WTC11 (cell line): ENCODE results near the gene IGSF5. TPM values are rescaled to one million over a fixed set of nuclear protein-coding genes. Genes with fewer than 3 reads are reported as not detected.

Source experiments
- ATAC-seq: fragments of 200-7000 bp; cut with Tn5 transposase; 2 replicates; pipeline ENCODE4 v1.10.0; 2021; ENCODE audit warnings: mild to moderate bottlenecking, moderate library complexity
- CTCF ChIA-PET: fragments of 300-600 bp; sonication (Branson Sonifier 250); formaldehyde crosslinking; loops from one replicate; lab custom pipeline; 2021; ENCODE audit warnings: antibody characterized with exemption; lab: Charles Lee
- POLR2A ChIA-PET: fragments of 350-600 bp; sonication (Branson Sonifier 250); formaldehyde crosslinking; loops from one replicate; lab custom pipeline; 2021; ENCODE audit warnings: antibody characterized with exemption; lab: Charles Lee
- DNase-seq: peaks from one replicate; pipeline ENCODE4 v3.0.0; 2021; ENCODE audit warnings: low spot score
- H3K27ac Mint-ChIP-seq: 2 replicates; pipeline ENCODE4 v1.8.0; 2021; ENCODE audit warnings: mixed read lengths
- H3K27me3 Mint-ChIP-seq: 2 replicates; pipeline ENCODE4 v1.8.0; 2021; ENCODE audit warnings: low read depth, mild to moderate bottlenecking, moderate library complexity, mixed read lengths
- H3K36me3 Mint-ChIP-seq: 2 replicates; pipeline ENCODE4 v1.8.0; 2021; ENCODE audit warnings: mixed read lengths
- H3K4me1 Mint-ChIP-seq: 2 replicates; pipeline ENCODE4 v1.8.0; 2022; ENCODE audit warnings: mixed read lengths
- H3K4me3 Mint-ChIP-seq: 2 replicates; pipeline ENCODE4 v1.8.0; 2021; ENCODE audit warnings: mild to moderate bottlenecking, moderate library complexity, mixed read lengths
- H3K9me3 Mint-ChIP-seq: 2 replicates; pipeline ENCODE4 v1.8.0; 2021; ENCODE audit warnings: mixed read lengths
- CDX4 ChIP-seq: fragments of 250-450 bp; sonication (Bioruptor Pico); IDR thresholded peaks from 2 replicates; pipeline ENCODE4 v1.9.0; 2021; ENCODE audit warnings: moderate library complexity, mild to moderate bottlenecking, inconsistent platforms, borderline replicate concordance
- CREB1 ChIP-seq: sonication (generic); formaldehyde crosslinking; IDR thresholded peaks from 2 replicates; pipeline ENCODE4 v1.8.0; 2023; ENCODE audit warnings: mild to moderate bottlenecking, missing genetic modification reagents
- ESRRA ChIP-seq: sonication (generic); formaldehyde crosslinking; IDR thresholded peaks from 2 replicates; pipeline ENCODE4 v1.8.1; 2022; ENCODE audit warnings: mild to moderate bottlenecking, missing genetic modification reagents, borderline replicate concordance
- FOXJ3 ChIP-seq: sonication (generic); formaldehyde crosslinking; IDR thresholded peaks from 2 replicates; pipeline ENCODE4 v1.9.0; 2021; ENCODE audit warnings: missing genetic modification reagents, mild to moderate bottlenecking, borderline replicate concordance
- GTF2I ChIP-seq: fragments of 250-450 bp; sonication (Bioruptor Pico); conservative IDR thresholded peaks from 2 replicates; pipeline ENCODE4 v1.4.0; 2021; ENCODE audit warnings: mild to moderate bottlenecking
- HMGA2 ChIP-seq: fragments of 250-450 bp; sonication (Bioruptor Pico); IDR thresholded peaks from 2 replicates; pipeline ENCODE4 v1.4.0; 2021; ENCODE audit warnings: mild to moderate bottlenecking, moderate library complexity
- MYBL2 ChIP-seq: sonication (generic); formaldehyde crosslinking; IDR thresholded peaks from 2 replicates; pipeline ENCODE4 v1.8.1; 2023; ENCODE audit warnings: mild to moderate bottlenecking, moderate library complexity, missing genetic modification reagents
- NFE2L1 ChIP-seq: sonication (generic); formaldehyde crosslinking; IDR thresholded peaks from 2 replicates; pipeline ENCODE4 v1.8.1; 2023; ENCODE audit warnings: missing genetic modification reagents
- SMAD4 ChIP-seq: sonication (generic); formaldehyde crosslinking; IDR thresholded peaks from 2 replicates; pipeline ENCODE4 v1.8.0; 2022; ENCODE audit warnings: mild to moderate bottlenecking, missing genetic modification reagents
- ZNF219 ChIP-seq: sonication (generic); formaldehyde crosslinking; IDR thresholded peaks from 2 replicates; pipeline ENCODE4 v1.8.0; 2023; ENCODE audit warnings: missing genetic modification reagents, mild to moderate bottlenecking, borderline replicate concordance
- ZNF281 ChIP-seq: sonication (generic); formaldehyde crosslinking; IDR thresholded peaks from 2 replicates; pipeline ENCODE4 v1.8.0; 2023; ENCODE audit warnings: mild to moderate bottlenecking, missing genetic modification reagents
- ZNF423 ChIP-seq: fragments of 250-450 bp; sonication (Bioruptor Pico); IDR thresholded peaks from 2 replicates; pipeline ENCODE4 v2.1.2; 2022; ENCODE audit warnings: mild to moderate bottlenecking, moderate library complexity
- ZNF532 ChIP-seq: fragments of 250-450 bp; sonication (Bioruptor Pico); IDR thresholded peaks from 2 replicates; pipeline ENCODE4 v1.9.0; 2021; ENCODE audit warnings: mild to moderate bottlenecking, borderline replicate concordance
- ZNF671 ChIP-seq: fragments of 250-450 bp; sonication (Bioruptor Pico); IDR thresholded peaks from 2 replicates; pipeline ENCODE4 v1.8.0; 2021; ENCODE audit warnings: mild to moderate bottlenecking
- ZSCAN18 ChIP-seq: fragments of 250-450 bp; sonication (Bioruptor Pico); IDR thresholded peaks from 2 replicates; pipeline ENCODE4 v2.1.2; 2022; ENCODE audit warnings: mild to moderate bottlenecking, moderate library complexity
- total RNA-seq: library from RNA; stranded (reverse); gene quantifications from 3 replicates; pipeline ENCODE4 v1.2.3, GENCODE V29; 2021
- TF ChIP-seq, protein P1 (sequence below): sonication (generic); formaldehyde crosslinking; IDR thresholded peaks from 2 replicates; pipeline ENCODE4 v1.8.1; 2023; ENCODE audit warnings: mild to moderate bottlenecking, missing genetic modification reagents, moderate library complexity
- TF ChIP-seq, protein P2 (sequence below): sonication (generic); formaldehyde crosslinking; IDR thresholded peaks from 2 replicates; pipeline ENCODE4 v1.8.1; 2022; ENCODE audit warnings: low read depth, mild to moderate bottlenecking, moderate library complexity, missing genetic modification reagents, borderline replicate concordance
- TF ChIP-seq, protein P3 (sequence below): sonication (generic); formaldehyde crosslinking; IDR thresholded peaks from 2 replicates; pipeline ENCODE4 v1.8.0; 2022; ENCODE audit warnings: mild to moderate bottlenecking, missing genetic modification reagents
- TF ChIP-seq, protein P4 (sequence below): sonication (generic); formaldehyde crosslinking; IDR thresholded peaks from 2 replicates; pipeline ENCODE4 v1.8.0; 2022; ENCODE audit warnings: mild to moderate bottlenecking, missing genetic modification reagents
- TF ChIP-seq, protein P5 (sequence below): fragments of 250-450 bp; sonication (Bioruptor Pico); IDR thresholded peaks from 2 replicates; pipeline ENCODE4 v1.8.0; 2021; ENCODE audit warnings: mild to moderate bottlenecking

Gene IGSF5
- total RNA-seq, 1 experiment from 2014 or later: 3.6 TPM

DNA sequence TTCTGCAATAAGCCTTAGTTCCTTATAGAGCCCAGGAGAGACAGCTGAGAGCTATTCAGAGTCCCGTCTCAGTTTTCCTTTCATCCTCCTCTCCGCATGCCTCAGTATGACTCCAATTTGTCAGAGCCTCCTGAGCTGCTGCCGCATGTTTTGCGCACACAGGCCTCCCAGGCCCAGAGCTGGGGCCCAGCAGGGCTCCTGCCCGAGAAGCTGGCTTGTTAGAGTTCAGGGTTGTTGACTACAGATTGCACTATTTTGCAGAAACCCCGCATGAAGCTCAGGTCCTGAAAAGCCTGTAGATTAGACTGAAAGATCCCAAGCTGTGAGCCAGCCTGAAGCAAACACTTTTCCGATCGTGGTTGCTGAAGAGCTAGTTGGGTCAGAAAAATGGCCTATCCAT lies 51.5 kb downstream of the IGSF5 start:
- H3K4me3 Mint-ChIP-seq: no peak overlapping the region
- peak; percentile 44 for ATAC-seq
- peaks cover 37% of the 10 kb centered on the region for H3K9me3 Mint-ChIP-seq
- peaks cover 41% of the 10 kb centered on the region for H3K36me3 Mint-ChIP-seq
- TF ChIP-seq ZNF423 (CRISPR knock-in tag) (0 out of 2 replicates have a peak, but pooled peaks have one; percentile 3), MYBL2 (CRISPR knock-in tag) (no peak)
- TF ChIP-seq, protein P1, sequence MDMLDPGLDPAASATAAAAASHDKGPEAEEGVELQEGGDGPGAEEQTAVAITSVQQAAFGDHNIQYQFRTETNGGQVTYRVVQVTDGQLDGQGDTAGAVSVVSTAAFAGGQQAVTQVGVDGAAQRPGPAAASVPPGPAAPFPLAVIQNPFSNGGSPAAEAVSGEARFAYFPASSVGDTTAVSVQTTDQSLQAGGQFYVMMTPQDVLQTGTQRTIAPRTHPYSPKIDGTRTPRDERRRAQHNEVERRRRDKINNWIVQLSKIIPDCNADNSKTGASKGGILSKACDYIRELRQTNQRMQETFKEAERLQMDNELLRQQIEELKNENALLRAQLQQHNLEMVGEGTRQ (CRISPR knock-in tag): no peak
- TF ChIP-seq, all 79 proteins: peak for 1
- Mint-ChIP-seq H3K27me3 (peaks cover 4% of the 10 kb centered on the region; the same call in 1 of the 2 replicates), H3K4me1 (peaks cover 5% of the 10 kb centered on the region; the same call in 1 of the 2 replicates), H3K27ac (no peak overlapping the region)
- CTCF ChIA-PET: interaction anchor here (1.2 to 1.6 kb wide), 3 partner anchors 58 to 325 kb away, joined by 3 to 5 read pairs (median 4); partner anchors contain the start of gene PCP4
- POLR2A ChIA-PET: no interaction called here
- DNase-seq: no peak

GRCh38 chr21:39799178-39799577 lies 54.2 kb downstream of the IGSF5 start:
- ChIA-PET CTCF (interaction anchor here (1.3 kb wide), 1 partner anchor 55 kb away, joined by 3 read pairs; no protein-coding TSS in a partner anchor), POLR2A (no interaction called here)
- no peak for DNase-seq
- no peak overlapping the region for H3K27ac Mint-ChIP-seq
- H3K36me3 Mint-ChIP-seq: peaks cover 28% of the 10 kb centered on the region
- no peak for ATAC-seq
- no peaks in the 10 kb centered on the region for H3K27me3 Mint-ChIP-seq
- peaks cover 23% of the 10 kb centered on the region for H3K9me3 Mint-ChIP-seq
- peaks cover 5% of the 10 kb centered on the region; the same call in 1 of the 2 replicates for H3K4me1 Mint-ChIP-seq
- no peak overlapping the region for H3K4me3 Mint-ChIP-seq
- TF ChIP-seq, protein P2, sequence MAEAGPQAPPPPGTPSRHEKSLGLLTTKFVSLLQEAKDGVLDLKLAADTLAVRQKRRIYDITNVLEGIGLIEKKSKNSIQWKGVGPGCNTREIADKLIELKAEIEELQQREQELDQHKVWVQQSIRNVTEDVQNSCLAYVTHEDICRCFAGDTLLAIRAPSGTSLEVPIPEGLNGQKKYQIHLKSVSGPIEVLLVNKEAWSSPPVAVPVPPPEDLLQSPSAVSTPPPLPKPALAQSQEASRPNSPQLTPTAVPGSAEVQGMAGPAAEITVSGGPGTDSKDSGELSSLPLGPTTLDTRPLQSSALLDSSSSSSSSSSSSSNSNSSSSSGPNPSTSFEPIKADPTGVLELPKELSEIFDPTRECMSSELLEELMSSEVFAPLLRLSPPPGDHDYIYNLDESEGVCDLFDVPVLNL: no peak
- TF ChIP-seq ZNF281 (no peak), ZNF671 (CRISPR knock-in tag) (no peak), HMGA2 (no peak), GTF2I (CRISPR knock-in tag) (no peak), ZNF219 (CRISPR knock-in tag) (no peak), ZNF532 (CRISPR knock-in tag) (no peak), FOXJ3 (CRISPR knock-in tag) (no peak), SMAD4 (no peak), NFE2L1 (no peak), CDX4 (CRISPR knock-in tag) (no peak), ESRRA (no peak), ZSCAN18 (no peak), CREB1 (CRISPR knock-in tag) (no peak)
- TF ChIP-seq, protein P3, sequence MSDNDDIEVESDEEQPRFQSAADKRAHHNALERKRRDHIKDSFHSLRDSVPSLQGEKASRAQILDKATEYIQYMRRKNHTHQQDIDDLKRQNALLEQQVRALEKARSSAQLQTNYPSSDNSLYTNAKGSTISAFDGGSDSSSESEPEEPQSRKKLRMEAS (CRISPR knock-in tag): no peak
- TF ChIP-seq, protein P4, sequence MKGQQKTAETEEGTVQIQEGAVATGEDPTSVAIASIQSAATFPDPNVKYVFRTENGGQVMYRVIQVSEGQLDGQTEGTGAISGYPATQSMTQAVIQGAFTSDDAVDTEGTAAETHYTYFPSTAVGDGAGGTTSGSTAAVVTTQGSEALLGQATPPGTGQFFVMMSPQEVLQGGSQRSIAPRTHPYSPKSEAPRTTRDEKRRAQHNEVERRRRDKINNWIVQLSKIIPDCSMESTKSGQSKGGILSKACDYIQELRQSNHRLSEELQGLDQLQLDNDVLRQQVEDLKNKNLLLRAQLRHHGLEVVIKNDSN (CRISPR knock-in tag): no peak
- TF ChIP-seq, protein P5, sequence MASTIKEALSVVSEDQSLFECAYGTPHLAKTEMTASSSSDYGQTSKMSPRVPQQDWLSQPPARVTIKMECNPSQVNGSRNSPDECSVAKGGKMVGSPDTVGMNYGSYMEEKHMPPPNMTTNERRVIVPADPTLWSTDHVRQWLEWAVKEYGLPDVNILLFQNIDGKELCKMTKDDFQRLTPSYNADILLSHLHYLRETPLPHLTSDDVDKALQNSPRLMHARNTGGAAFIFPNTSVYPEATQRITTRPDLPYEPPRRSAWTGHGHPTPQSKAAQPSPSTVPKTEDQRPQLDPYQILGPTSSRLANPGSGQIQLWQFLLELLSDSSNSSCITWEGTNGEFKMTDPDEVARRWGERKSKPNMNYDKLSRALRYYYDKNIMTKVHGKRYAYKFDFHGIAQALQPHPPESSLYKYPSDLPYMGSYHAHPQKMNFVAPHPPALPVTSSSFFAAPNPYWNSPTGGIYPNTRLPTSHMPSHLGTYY: no peak
